Anterior cingulate cortex (tissue), 58 donors: ENCODE measurements around the gene DPP6.

ENCODE experiments used
- DNase-seq, 58 donors: peaks; one replicate each; lab custom pipeline; 2025; lab: John Stamatoyannopoulos, UW

DPP6 gene

GRCh38 chr7:154837087-154837486 is 784.9 kb downstream of the DPP6 start:
- DNase-seq: no peak

- no peak for DNase-seq
These were observed 785.4 kb downstream of the DPP6 start for GRCh38 chr7:154837622-154838021.

- no peak for DNase-seq
These were observed 787.9 kb downstream of the DPP6 start for GRCh38 chr7:154840086-154840485.

GRCh38 chr7:154841731-154842331 is 789.6 kb downstream of the DPP6 start:
- peak in 1 of 58 donors; percentile 28 for DNase-seq

GRCh38 chr7:154842591-154842990 is 790.4 kb downstream of the DPP6 start:
- DNase-seq: no peak

GRCh38 chr7:154843670-154844237 is 791.6 kb downstream of the DPP6 start:
- no peak for DNase-seq

GRCh38 chr7:154844499-154844898 is 792.3 kb downstream of the DPP6 start:
- no peak for DNase-seq

- DNase-seq: no peak
These were observed 792.8 kb downstream of the DPP6 start for GRCh38 chr7:154844955-154845354.

- DNase-seq: no peak
These were observed 796.3 kb downstream of the DPP6 start for GRCh38 chr7:154848464-154848863.

GRCh38 chr7:154852205-154852604 is 800.0 kb downstream of the DPP6 start:
- no peak for DNase-seq

GRCh38 chr7:154853063-154853726 is 801.0 kb downstream of the DPP6 start:
- DNase-seq: no peak

- peak in 1 of 58 donors; percentile 29 for DNase-seq
These were observed 801.5 kb downstream of the DPP6 start for GRCh38 chr7:154853727-154854095.

GRCh38 chr7:154854836-154855235 is 802.6 kb downstream of the DPP6 start:
- no peak for DNase-seq

GRCh38 chr7:154855366-154855765 is 803.2 kb downstream of the DPP6 start:
- DNase-seq: no peak

- DNase-seq: no peak
These were observed 804.5 kb downstream of the DPP6 start for GRCh38 chr7:154856733-154857132.

- DNase-seq: no peak
These were observed 805.0 kb downstream of the DPP6 start for GRCh38 chr7:154857240-154857639.

- peak in 11 of 58 donors; percentile 17 to 58 (median 35) for DNase-seq
These were observed 805.8 kb downstream of the DPP6 start for GRCh38 chr7:154857728-154858681.

- no peak for DNase-seq
These were observed 806.8 kb downstream of the DPP6 start for GRCh38 chr7:154858836-154859537.

GRCh38 chr7:154859747-154860620 is 807.8 kb downstream of the DPP6 start:
- peak in 1 of 58 donors; percentile 49 for DNase-seq
